Amniotic stem cell (primary cell): ENCODE data around the gene AEBP1.

Experiments used
- DNase-seq: peaks from one replicate; lab custom pipeline; 2025; lab: John Stamatoyannopoulos, UW

AEBP1 gene

GRCh38 chr7:44105832-44106231 is 1.7 kb downstream of the AEBP1 start:
- DNase-seq: no peak

- no peak for DNase-seq
These were observed 2.3 kb downstream of the AEBP1 start for GRCh38 chr7:44106311-44107065.

GRCh38 chr7:44107116-44107960 is 3.2 kb downstream of the AEBP1 start:
- DNase-seq: no peak

- DNase-seq: no peak
These were observed 4.0 kb downstream of the AEBP1 start for GRCh38 chr7:44107961-44108767.

GRCh38 chr7:44108768-44109750 is 4.9 kb downstream of the AEBP1 start:
- DNase-seq: no peak

- DNase-seq: no peak
These were observed 5.8 kb downstream of the AEBP1 start for GRCh38 chr7:44109991-44110390.

- no peak for DNase-seq
These were observed 6.8 kb downstream of the AEBP1 start for GRCh38 chr7:44110719-44111635.

GRCh38 chr7:44111761-44112160 is 7.6 kb downstream of the AEBP1 start:
- DNase-seq: no peak

GRCh38 chr7:44112231-44112996 is 8.3 kb downstream of the AEBP1 start:
- no peak for DNase-seq

GRCh38 chr7:44112997-44113763 is 9.0 kb downstream of the AEBP1 start:
- DNase-seq: no peak

- DNase-seq: no peak
These were observed 9.7 kb downstream of the AEBP1 start for GRCh38 chr7:44113764-44114354.

- DNase-seq: no peak
These were observed 10.6 kb downstream of the AEBP1 start for GRCh38 chr7:44114586-44115310.

- DNase-seq: no peak
These were observed 12.1 kb downstream of the AEBP1 start for GRCh38 chr7:44116087-44116788.

GRCh38 chr7:44116789-44117666 is 12.9 kb downstream of the AEBP1 start:
- DNase-seq: no peak

- DNase-seq: no peak
These were observed 13.8 kb downstream of the AEBP1 start for GRCh38 chr7:44117801-44118429.
